CD8-positive, alpha-beta memory T cell (primary cell): Measurements from ENCODE around the gene TEKT2. TPM values are rescaled to one million over a fixed set of nuclear protein-coding genes. Genes with fewer than 3 reads are reported as not detected.

Source experiments
- CTCF ChIA-PET: fragments of 350-600 bp; sonication (Branson Sonifier 250); formaldehyde crosslinking; loops from one replicate; lab custom pipeline; 2021; ENCODE audit warnings: antibody characterized with exemption; lab: Charles Lee
- POLR2A ChIA-PET: fragments of 350-600 bp; sonication (Branson Sonifier 250); formaldehyde crosslinking; loops from one replicate; lab custom pipeline; 2021; ENCODE audit warnings: antibody characterized with exemption; lab: Charles Lee
- DNase-seq, 5 donors: peaks; one replicate each; pipeline versions ENCODE4 v3.0.0 to v3.0.0-alpha.2; 2020 to 2022; ENCODE audit warnings: mixed read lengths in 1 of 5
- H3K27ac ChIP-seq: one replicate; pipeline ENCODE4 v1.7.0; 2013; ENCODE audit warnings: low read depth, mild to moderate bottlenecking, low read length, moderate library complexity
- H3K27me3 ChIP-seq: 2 replicates; pipeline ENCODE4 v1.7.0; 2013; ENCODE audit warnings: low read length, mild to moderate bottlenecking; ENCODE audit not compliant: insufficient read depth, poor library complexity, severe bottlenecking
- H3K36me3 ChIP-seq: 2 replicates; pipeline ENCODE4 v1.7.0; 2013; ENCODE audit warnings: mild to moderate bottlenecking, low read length, moderate library complexity; ENCODE audit not compliant: insufficient read depth
- H3K4me1 ChIP-seq: 2 replicates; pipeline ENCODE4 v1.7.0; 2013; ENCODE audit warnings: mild to moderate bottlenecking, low read length, moderate library complexity; ENCODE audit not compliant: insufficient read depth
- H3K4me3 ChIP-seq: 2 replicates; pipeline ENCODE4 v1.7.0; 2013; ENCODE audit warnings: mild to moderate bottlenecking, low read length
- H3K9me3 ChIP-seq: 2 replicates; pipeline ENCODE4 v1.7.0; 2013; ENCODE audit warnings: mild to moderate bottlenecking, low read length
- H3K27ac Mint-ChIP-seq, 8 donors: one replicate each; pipeline ENCODE4 v1.8.0; 2020 to 2021; ENCODE audit warnings: mixed read lengths in 8 of 8, mild to moderate bottlenecking in 6 of 8, inconsistent platforms in 3 of 8, moderate library complexity in 3 of 8
- H3K27me3 Mint-ChIP-seq, 2 donors: one replicate each; pipeline ENCODE4 v1.8.0; 2020 to 2021; ENCODE audit warnings: mixed read lengths in 2 of 2, mild to moderate bottlenecking in 1 of 2, moderate library complexity in 1 of 2
- H3K36me3 Mint-ChIP-seq, 3 donors: one replicate each; pipeline ENCODE4 v1.8.0; 2020 to 2021; ENCODE audit warnings: mixed read lengths in 3 of 3, inconsistent platforms in 1 of 3, mild to moderate bottlenecking in 1 of 3
- H3K4me1 Mint-ChIP-seq, 3 donors: one replicate each; pipeline ENCODE4 v1.8.0; 2020 to 2021; ENCODE audit warnings: mixed read lengths in 3 of 3, inconsistent platforms in 1 of 3, mild to moderate bottlenecking in 1 of 3
- H3K4me3 Mint-ChIP-seq, 7 donors: one replicate each; pipeline ENCODE4 v1.8.0; 2020 to 2021; ENCODE audit warnings: mixed read lengths in 7 of 7, mild to moderate bottlenecking in 6 of 7, moderate library complexity in 4 of 7, inconsistent platforms in 2 of 7
- H3K9me3 Mint-ChIP-seq, 5 donors: one replicate each; pipeline ENCODE4 v1.8.0; 2020 to 2022; ENCODE audit warnings: mixed read lengths in 5 of 5, mild to moderate bottlenecking in 3 of 5, moderate library complexity in 2 of 5, inconsistent platforms in 1 of 5
- polyA plus RNA-seq: library from polyadenylated mRNA; unstranded; fragments of 300-500 nt; fragmentation: Illumina TruSeq; gene quantifications from one replicate; pipeline ENCODE4 v1.2.3, GENCODE V29; 2021
- total RNA-seq, 2 experiments: library from RNA; stranded (reverse); gene quantifications; one replicate each; pipeline ENCODE4 v1.2.3, GENCODE V29; 2021

TEKT2 gene
- total and polyA plus RNA-seq, 3 experiments from 2014 or later = not detected

GRCh38 chr1:36122062-36123030 is 38.5 kb downstream of the TEKT2 start:
- Histone ChIP-seq H3K27me3 (peaks cover 18% of the 10 kb centered on the region), H3K27ac (no peak overlapping the region), H3K4me3 (no peak overlapping the region), H3K4me1 (no peaks in the 10 kb centered on the region), H3K36me3 (no peaks in the 10 kb centered on the region), H3K9me3 (no peaks in the 10 kb centered on the region)
- no peaks in the 10 kb centered on the region for H3K9me3 Mint-ChIP-seq
- ChIA-PET CTCF (no interaction called here), POLR2A (no interaction called here)
- H3K27ac Mint-ChIP-seq = peak overlapping the region in 1 of 8 donors; percentile 4
- H3K4me1 Mint-ChIP-seq = peaks cover 13 to 31% (median 21%) of the 10 kb centered on the region in 3 donors
- no peak for DNase-seq
- H3K36me3 Mint-ChIP-seq = peaks cover 0 to 5% (median 0%) of the 10 kb centered on the region in 3 donors
- peaks cover 28 to 46% of the 10 kb centered on the region in 2 donors for H3K27me3 Mint-ChIP-seq
- H3K4me3 Mint-ChIP-seq = no peak overlapping the region

GRCh38 chr1:36123356-36123755 is 39.5 kb downstream of the TEKT2 start:
- Mint-ChIP-seq H3K36me3 (peaks cover 0 to 5% (median 0%) of the 10 kb centered on the region in 3 donors), H3K4me1 (peaks cover 13 to 31% (median 21%) of the 10 kb centered on the region in 3 donors), H3K27ac (peak overlapping the region in 2 of 8 donors; percentile 12 to 15), H3K9me3 (no peaks in the 10 kb centered on the region), H3K27me3 (peaks cover 28 to 46% of the 10 kb centered on the region in 2 donors), H3K4me3 (peak overlapping the region in 2 of 7 donors; percentile 1 to 2)
- H3K4me1 ChIP-seq = no peaks in the 10 kb centered on the region
- no peak overlapping the region for H3K4me3 ChIP-seq
- CTCF ChIA-PET = no interaction called here
- H3K36me3 ChIP-seq = no peaks in the 10 kb centered on the region
- no peaks in the 10 kb centered on the region for H3K9me3 ChIP-seq
- DNase-seq = peak in 1 of 5 donors; percentile 24
- POLR2A ChIA-PET = no interaction called here
- H3K27ac ChIP-seq = no peak overlapping the region
- peaks cover 18% of the 10 kb centered on the region for H3K27me3 ChIP-seq

GRCh38 chr1:36124404-36125128 is 40.7 kb downstream of the TEKT2 start:
- H3K4me3 ChIP-seq = no peak overlapping the region
- no peak overlapping the region for H3K27ac ChIP-seq
- ChIA-PET POLR2A (no interaction called here), CTCF (no interaction called here)
- H3K4me1 ChIP-seq = no peaks in the 10 kb centered on the region
- Mint-ChIP-seq H3K36me3 (peaks cover 0 to 5% (median 0%) of the 10 kb centered on the region in 3 donors), H3K27ac (peak overlapping the region in 1 of 8 donors; percentile 17), H3K4me1 (peaks cover 13 to 31% (median 21%) of the 10 kb centered on the region in 3 donors), H3K9me3 (no peaks in the 10 kb centered on the region), H3K27me3 (peaks cover 28 to 46% of the 10 kb centered on the region in 2 donors), H3K4me3 (peak overlapping the region in 5 of 7 donors; percentile 32 to 71 (median 63))
- H3K27me3 ChIP-seq = peaks cover 18% of the 10 kb centered on the region
- no peak for DNase-seq
- no peaks in the 10 kb centered on the region for H3K36me3 ChIP-seq
- no peaks in the 10 kb centered on the region for H3K9me3 ChIP-seq

- H3K36me3 ChIP-seq = no peaks in the 10 kb centered on the region
- no peak within 1 kb of the TSS for H3K4me3 ChIP-seq
- Mint-ChIP-seq H3K9me3 (no peaks in the 10 kb centered on the region), H3K27ac (peak within 1 kb of the TSS in 4 of 8 donors; percentile 17 to 63 (median 62)), H3K36me3 (peaks cover 0 to 5% (median 0%) of the 10 kb centered on the region in 3 donors), H3K27me3 (peaks cover 28 to 41% of the 10 kb centered on the region in 2 donors), H3K4me1 (peaks cover 13 to 31% (median 21%) of the 10 kb centered on the region in 3 donors), H3K4me3 (peak within 1 kb of the TSS in 6 of 7 donors; percentile 42 to 86 (median 67))
- H3K9me3 ChIP-seq = no peaks in the 10 kb centered on the region
- POLR2A ChIA-PET = no interaction called here
- CTCF ChIA-PET = no interaction called here
- no peak within 1 kb of the TSS for H3K27ac ChIP-seq
- no peaks in the 10 kb centered on the region for H3K4me1 ChIP-seq
- H3K27me3 ChIP-seq = peaks cover 18% of the 10 kb centered on the region
- no peak for DNase-seq
These were observed 41.5 kb downstream of the TEKT2 start, which contains the start of gene COL8A2 for GRCh38 chr1:36125129-36125991. TSS of gene COL8A2 (minus strand) at chr1:36125222. CDS start at chr1:36100242, 24,980 bp downstream.

GRCh38 chr1:36126005-36126716 is 42.3 kb downstream of the TEKT2 start:
- CTCF ChIA-PET = no interaction called here
- POLR2A ChIA-PET = no interaction called here
- peaks cover 28 to 41% of the 10 kb centered on the region in 2 donors for H3K27me3 Mint-ChIP-seq

GRCh38 chr1:36126797-36127500 is 43.1 kb downstream of the TEKT2 start:
- H3K36me3 ChIP-seq = no peaks in the 10 kb centered on the region
- no peak overlapping the region for H3K27ac ChIP-seq
- no peak for DNase-seq
- Mint-ChIP-seq H3K36me3 (peaks cover 0 to 5% (median 0%) of the 10 kb centered on the region in 3 donors), H3K27ac (no peak overlapping the region), H3K4me1 (peaks cover 13 to 31% (median 21%) of the 10 kb centered on the region in 3 donors), H3K4me3 (no peak overlapping the region), H3K27me3 (peaks cover 28 to 38% of the 10 kb centered on the region in 2 donors), H3K9me3 (no peaks in the 10 kb centered on the region)
- CTCF ChIA-PET = interaction anchor here (1.1 to 2.1 kb wide), 2 partner anchors 61 to 293 kb away, joined by 3 to 6 read pairs; no protein-coding TSS in a partner anchor
- no peaks in the 10 kb centered on the region for H3K9me3 ChIP-seq
- H3K27me3 ChIP-seq = peaks cover 18% of the 10 kb centered on the region
- no peaks in the 10 kb centered on the region for H3K4me1 ChIP-seq
- POLR2A ChIA-PET = no interaction called here
- no peak overlapping the region for H3K4me3 ChIP-seq

More at GRCh38 chr1:36126005-36126716, 42.3 kb downstream of the TEKT2 start:
- H3K4me3 ChIP-seq = no peak overlapping the region
- H3K4me1 ChIP-seq = no peaks in the 10 kb centered on the region
- no peak for DNase-seq
- Mint-ChIP-seq H3K27ac (peak overlapping the region in 2 of 8 donors; percentile 61 to 63), H3K4me3 (peak overlapping the region in 6 of 7 donors; percentile 20 to 86 (median 48)), H3K9me3 (no peaks in the 10 kb centered on the region), H3K36me3 (peaks cover 0 to 5% (median 0%) of the 10 kb centered on the region in 3 donors), H3K4me1 (peaks cover 13 to 31% (median 21%) of the 10 kb centered on the region in 3 donors)
- H3K9me3 ChIP-seq = no peaks in the 10 kb centered on the region
- peaks cover 18% of the 10 kb centered on the region for H3K27me3 ChIP-seq
- H3K36me3 ChIP-seq = no peaks in the 10 kb centered on the region
- no peak overlapping the region for H3K27ac ChIP-seq
